Measurements from ENCODE around the gene CRACR2A. TPM values are rescaled to one million over a fixed set of nuclear protein-coding genes. Genes with fewer than 3 reads are reported as not detected.

Gene CRACR2A
- total and polyA plus RNA-seq, 4 donors = 1.4 to 10.2 (median 5.5) TPM

GRCh38 chr12:3718100-3718499 is 34.8 kb downstream of the CRACR2A start:
- ATAC-seq (ENCODE audit: insufficient read depth, low FRiP score) = no peak
- WGBS, 2 donors = 38 to 71% methylated on average over 4 of the region's 4 CpGs
- no peak overlapping the region for H3K9ac ChIP-seq (ENCODE audit: insufficient read depth in 1 of 2, low read length in 2 of 2)

GRCh38 chr12:3717283-3717898 is 35.5 kb downstream of the CRACR2A start:
- H3K27me3 ChIP-seq (ENCODE audit: control insufficient read depth in 3 of 3, insufficient read depth in 3 of 3, low read length in 2 of 3) = no peaks in the 10 kb centered on the region
- H3K9me3 ChIP-seq (ENCODE audit: control insufficient read depth in 4 of 4, insufficient read depth in 3 of 4, low read length in 3 of 4) = peaks cover 0 to 2% (median 0%) of the 10 kb centered on the region in 4 donors
- H3K4me3 ChIP-seq = no peak overlapping the region
- DNase-seq (no peak), ATAC-seq (ENCODE audit: insufficient read depth, low FRiP score) (no peak)
- WGBS, 2 donors = 89 to 91% methylated on average over 9 of the region's 9 CpGs
- H3K27ac ChIP-seq (ENCODE audit: low read depth in 1 of 2, low read length in 1 of 2) = no peak overlapping the region
- H3K4me1 ChIP-seq (ENCODE audit: control insufficient read depth in 5 of 5, insufficient read depth in 5 of 5, low read length in 5 of 5) = no peaks in the 10 kb centered on the region
- H3K9ac ChIP-seq (ENCODE audit: insufficient read depth in 1 of 2, low read length in 2 of 2) = no peak overlapping the region
- peaks cover 0 to 2% (median 0%) of the 10 kb centered on the region in 4 donors for H3K36me3 ChIP-seq (ENCODE audit: control insufficient read depth in 4 of 4, insufficient read depth in 4 of 4, low read length in 4 of 4)
- TF ChIP-seq CTCF (IDR thresholded peaks at IDR 0.05; ENCODE audit: control extremely low read depth, extremely low read depth) = no peak

More at GRCh38 chr12:3718100-3718499, 34.8 kb downstream of the CRACR2A start:
- Histone ChIP-seq H3K4me3 (no peak overlapping the region), H3K9me3 (ENCODE audit: control insufficient read depth in 4 of 4, insufficient read depth in 3 of 4, low read length in 3 of 4) (peaks cover 0 to 2% (median 0%) of the 10 kb centered on the region in 4 donors), H3K4me1 (ENCODE audit: control insufficient read depth in 5 of 5, insufficient read depth in 5 of 5, low read length in 5 of 5) (no peaks in the 10 kb centered on the region), H3K36me3 (ENCODE audit: control insufficient read depth in 4 of 4, insufficient read depth in 4 of 4, low read length in 4 of 4) (no peaks in the 10 kb centered on the region), H3K27ac (ENCODE audit: low read depth in 1 of 2, low read length in 1 of 2) (no peak overlapping the region), H3K27me3 (ENCODE audit: control insufficient read depth in 3 of 3, insufficient read depth in 3 of 3, low read length in 2 of 3) (no peaks in the 10 kb centered on the region)
- no peak for DNase-seq
- TF ChIP-seq CTCF (IDR thresholded peaks at IDR 0.05; ENCODE audit: control extremely low read depth, extremely low read depth) = no peak

- no peaks in the 10 kb centered on the region for H3K4me1 ChIP-seq (ENCODE audit: control insufficient read depth in 5 of 5, insufficient read depth in 5 of 5, low read length in 5 of 5)
- H3K9ac ChIP-seq (ENCODE audit: insufficient read depth in 1 of 2, low read length in 2 of 2) = no peak overlapping the region
- H3K27me3 ChIP-seq (ENCODE audit: control insufficient read depth in 3 of 3, insufficient read depth in 3 of 3, low read length in 2 of 3) = no peaks in the 10 kb centered on the region
- H3K4me3 ChIP-seq = no peak overlapping the region
- peaks cover 0 to 2% (median 0%) of the 10 kb centered on the region in 4 donors for H3K9me3 ChIP-seq (ENCODE audit: control insufficient read depth in 4 of 4, insufficient read depth in 3 of 4, low read length in 3 of 4)
- H3K27ac ChIP-seq (ENCODE audit: low read depth in 1 of 2, low read length in 1 of 2) = no peak overlapping the region
- TF ChIP-seq CTCF (IDR thresholded peaks at IDR 0.05; ENCODE audit: control extremely low read depth, extremely low read depth) = no peak
- ATAC-seq (ENCODE audit: insufficient read depth, low FRiP score) (no peak), DNase-seq (no peak)
- 98 to 100% methylated on average over 1 of the region's 1 CpG for WGBS, 2 donors
- peaks cover 0 to 2% (median 0%) of the 10 kb centered on the region in 4 donors for H3K36me3 ChIP-seq (ENCODE audit: control insufficient read depth in 4 of 4, insufficient read depth in 4 of 4, low read length in 4 of 4)
Measured at GRCh38 chr12:3715999-3716398, 36.9 kb downstream of the CRACR2A start.

- H3K27me3 ChIP-seq (ENCODE audit: control insufficient read depth in 3 of 3, insufficient read depth in 3 of 3, low read length in 2 of 3) = no peaks in the 10 kb centered on the region
- no peaks in the 10 kb centered on the region for H3K4me1 ChIP-seq (ENCODE audit: control insufficient read depth in 5 of 5, insufficient read depth in 5 of 5, low read length in 5 of 5)
- no peak overlapping the region for H3K27ac ChIP-seq (ENCODE audit: low read depth in 1 of 2, low read length in 1 of 2)
- peaks cover 0 to 2% (median 0%) of the 10 kb centered on the region in 4 donors for H3K9me3 ChIP-seq (ENCODE audit: control insufficient read depth in 4 of 4, insufficient read depth in 3 of 4, low read length in 3 of 4)
- ATAC-seq (ENCODE audit: insufficient read depth, low FRiP score) = no peak
- no peak overlapping the region for H3K9ac ChIP-seq (ENCODE audit: insufficient read depth in 1 of 2, low read length in 2 of 2)
- H3K36me3 ChIP-seq (ENCODE audit: control insufficient read depth in 4 of 4, insufficient read depth in 4 of 4, low read length in 4 of 4) = peaks cover 0 to 2% (median 0%) of the 10 kb centered on the region in 4 donors
- TF ChIP-seq CTCF (IDR thresholded peaks at IDR 0.05; ENCODE audit: control extremely low read depth, extremely low read depth) = no peak
- DNase-seq = no peak
- WGBS, 2 donors = 83 to 93% methylated on average over 2 of the region's 2 CpGs
- H3K4me3 ChIP-seq = no peak overlapping the region
Measured at GRCh38 chr12:3713947-3714346, 39.0 kb downstream of the CRACR2A start.
